DMS 273 (cell line): Measurements from ENCODE around the gene CRYGB.
A peak's percentile ranks its signal among the peaks of the same experiment; 100 is the strongest.

ENCODE experiments used
- DNase-seq: peaks from one replicate; lab custom pipeline; 2025; ENCODE audit not compliant: unreplicated experiment; lab: John Stamatoyannopoulos, UW

CRYGB gene

GRCh38 chr2:208146006-208146405, at the start of gene CRYGB:
CRYGB (minus strand) TSS chr2:208146158; CDS start chr2:208146120, 38 bp downstream.
- DNase-seq, result no peak

GRCh38 chr2:208195531-208195930, 49.6 kb upstream of the CRYGB start:
- no peak for DNase-seq

GRCh38 chr2:208192611-208193236, 46.8 kb upstream of the CRYGB start:
- no peak for DNase-seq

- DNase-seq, result no peak
These were observed 44.0 kb upstream of the CRYGB start, which contains the start of gene C2orf80 for GRCh38 chr2:208189810-208190503. C2orf80 (minus strand) TSS chr2:208190030; CDS start chr2:208186986, 3,044 bp downstream.

GRCh38 chr2:208189069-208189809, 43.3 kb upstream of the CRYGB start:
- no peak for DNase-seq

GRCh38 chr2:208186893-208187292, 40.9 kb upstream of the CRYGB start:
- no peak for DNase-seq

GRCh38 chr2:208186465-208186864, 40.5 kb upstream of the CRYGB start:
- DNase-seq, result no peak

- no peak for DNase-seq
These were observed 38.2 kb upstream of the CRYGB start for GRCh38 chr2:208183972-208184705.

- DNase-seq, result no peak
These were observed 37.6 kb upstream of the CRYGB start for GRCh38 chr2:208183526-208183925.

GRCh38 chr2:208182835-208183234, 36.9 kb upstream of the CRYGB start:
- DNase-seq, result no peak

GRCh38 chr2:208179028-208179609, 33.2 kb upstream of the CRYGB start:
- no peak for DNase-seq

- no peak for DNase-seq
These were observed 29.8 kb upstream of the CRYGB start for GRCh38 chr2:208175840-208176153.

GRCh38 chr2:208175069-208175839, 29.3 kb upstream of the CRYGB start:
- peak; percentile 90 for DNase-seq

- DNase-seq, result no peak
These were observed 28.2 kb upstream of the CRYGB start for GRCh38 chr2:208174144-208174543.

- no peak for DNase-seq
These were observed 26.2 kb upstream of the CRYGB start for GRCh38 chr2:208172125-208172524.

- no peak for DNase-seq
These were observed 19.2 kb upstream of the CRYGB start for GRCh38 chr2:208164951-208165755.

GRCh38 chr2:208163489-208163888, 17.5 kb upstream of the CRYGB start, which contains the start of gene CRYGA:
CRYGA (minus strand) TSS chr2:208163589; CDS start chr2:208163556, 33 bp downstream.
- DNase-seq, result no peak

GRCh38 chr2:208156439-208156838, 10.5 kb upstream of the CRYGB start:
- no peak for DNase-seq

- DNase-seq, result no peak
These were observed 7.2 kb upstream of the CRYGB start for GRCh38 chr2:208153156-208153555.
